Body of pancreas (tissue), 4 donors: Measurements from ENCODE around the gene TFAP2A. TPM values are rescaled to one million over a fixed set of nuclear protein-coding genes. Genes with fewer than 3 reads are reported as not detected.

Experiments
- ATAC-seq: fragments of 150-250 bp; one replicate; pipeline ENCODE4 v1.9.1; 2016
- DNase-seq, 4 donors: peaks; one replicate each; pipeline ENCODE4 v3.0.0-alpha.2; 2019
- H3K27ac ChIP-seq, 4 donors: fragments of 200-600 bp; sonication (generic); 1 replicate in 3 of 4; 2 replicates in 1 of 4; pipeline versions ENCODE4 v1.5.1 to v1.6.1; 2016 to 2019; ENCODE audit warnings: mild to moderate bottlenecking in 1 of 4, mixed read lengths in 1 of 4, moderate library complexity in 1 of 4
- H3K27me3 ChIP-seq, 2 donors: fragments of 200-600 bp; sonication (generic); one replicate each; pipeline ENCODE4 v1.6.0; 2016; ENCODE audit warnings: mild to moderate bottlenecking in 1 of 2
- H3K36me3 ChIP-seq, 2 donors: fragments of 200-600 bp; sonication (generic); replicated peaks in 1 of 2; 2 replicates each; pipeline ENCODE4 v1.5.1; 2016; ENCODE audit warnings: low read depth in 2 of 2; ENCODE audit not compliant: insufficient read depth in 1 of 2
- H3K4me1 ChIP-seq: fragments of 200-600 bp; sonication (generic); one replicate; pipeline ENCODE4 v1.6.0; 2016
- H3K4me3 ChIP-seq, 2 donors: fragments of 200-600 bp; sonication (generic); 1 replicate in 1 of 2; 2 replicates in 1 of 2; pipeline ENCODE4 v1.5.1; 2016 to 2019
- H3K9me3 ChIP-seq, 3 donors: fragments of 200-600 bp; sonication (generic); 1 replicate in 2 of 3; 2 replicates in 1 of 3; pipeline ENCODE4 v1.5.1; 2016
- POLR2A ChIP-seq, 3 donors: fragments of 450-650 bp; IDR thresholded peaks; one replicate each; pipeline ENCODE4 v1.6.1; 2016; ENCODE audit warnings: antibody characterized with exemption in 3 of 3, mild to moderate bottlenecking in 2 of 3
- WGBS, 2 donors: methylation state at CpG; one replicate each; pipeline ENCODE4 v1.1.5; 2017; 5-methylcytosine and 5-hydroxymethylcytosine counted together
- intact Hi-C: fragments of 100-400 bp; cut with DNase I; formaldehyde crosslinking; loops from one replicate; pipeline ENCODE4 v1.15.1; 2023
- total RNA-seq, 2 donors: library from RNA; depleted of rRNA; stranded (reverse); fragments of >200 nt; gene quantifications; one replicate each; pipeline ENCODE4 v1.1.0, GENCODE V29; 2016
- TF ChIP-seq, protein P1 (sequence below), 7 experiments: fragments of 450-650 bp in 4 of 7; fragments of 200-600 bp in 3 of 7; sonication (generic) in 3 of 7; IDR thresholded peaks; one replicate each; pipeline ENCODE4 v1.5.1; 2016 to 2019; ENCODE audit warnings: antibody characterized with exemption in 7 of 7

Gene TFAP2A
- total RNA-seq, 2 donors from 2014 or later, result not detected

- intact Hi-C loops, result no loop called here
Measured at GRCh38 chr6:10401004-10401536, 13.8 kb downstream of the TFAP2A start.

GRCh38 chr6:10400330-10400729 lies 14.5 kb downstream of the TFAP2A start:
- whole genome bisulfite sequencing, 2 donors, result 22 to 25% methylated on average over 8 of the region's 8 CpGs
- DNase-seq (no peak), ATAC-seq (no peak)
- no peak overlapping the region for H3K4me3 ChIP-seq
- no peak for TF ChIP-seq POLR2A (IDR thresholded peaks at IDR 0.05)
- TF ChIP-seq, protein P1, sequence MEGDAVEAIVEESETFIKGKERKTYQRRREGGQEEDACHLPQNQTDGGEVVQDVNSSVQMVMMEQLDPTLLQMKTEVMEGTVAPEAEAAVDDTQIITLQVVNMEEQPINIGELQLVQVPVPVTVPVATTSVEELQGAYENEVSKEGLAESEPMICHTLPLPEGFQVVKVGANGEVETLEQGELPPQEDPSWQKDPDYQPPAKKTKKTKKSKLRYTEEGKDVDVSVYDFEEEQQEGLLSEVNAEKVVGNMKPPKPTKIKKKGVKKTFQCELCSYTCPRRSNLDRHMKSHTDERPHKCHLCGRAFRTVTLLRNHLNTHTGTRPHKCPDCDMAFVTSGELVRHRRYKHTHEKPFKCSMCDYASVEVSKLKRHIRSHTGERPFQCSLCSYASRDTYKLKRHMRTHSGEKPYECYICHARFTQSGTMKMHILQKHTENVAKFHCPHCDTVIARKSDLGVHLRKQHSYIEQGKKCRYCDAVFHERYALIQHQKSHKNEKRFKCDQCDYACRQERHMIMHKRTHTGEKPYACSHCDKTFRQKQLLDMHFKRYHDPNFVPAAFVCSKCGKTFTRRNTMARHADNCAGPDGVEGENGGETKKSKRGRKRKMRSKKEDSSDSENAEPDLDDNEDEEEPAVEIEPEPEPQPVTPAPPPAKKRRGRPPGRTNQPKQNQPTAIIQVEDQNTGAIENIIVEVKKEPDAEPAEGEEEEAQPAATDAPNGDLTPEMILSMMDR (IDR thresholded peaks at IDR 0.05), result no peak
- H3K36me3 ChIP-seq, result no peaks in the 10 kb centered on the region
- intact Hi-C loops, result no loop called here
- H3K9me3 ChIP-seq, result no peaks in the 10 kb centered on the region
- H3K27ac ChIP-seq, result no peak overlapping the region
- H3K27me3 ChIP-seq, result peaks cover 0 to 30% of the 10 kb centered on the region in 2 donors
- peaks cover 13% of the 10 kb centered on the region for H3K4me1 ChIP-seq

More at GRCh38 chr6:10401004-10401536, 13.8 kb downstream of the TFAP2A start:
- Histone ChIP-seq H3K4me1 (peaks cover 13% of the 10 kb centered on the region), H3K27ac (no peak overlapping the region), H3K36me3 (no peaks in the 10 kb centered on the region), H3K9me3 (no peaks in the 10 kb centered on the region), H3K4me3 (no peak overlapping the region), H3K27me3 (peaks cover 0 to 22% of the 10 kb centered on the region in 2 donors)
- DNase-seq (no peak), ATAC-seq (no peak)
- WGBS, 2 donors, result 10 to 13% methylated on average over 9 of the region's 9 CpGs
- TF ChIP-seq, protein P1 (IDR thresholded peaks at IDR 0.05), result no peak
- no peak for TF ChIP-seq POLR2A (IDR thresholded peaks at IDR 0.05)

DNA sequence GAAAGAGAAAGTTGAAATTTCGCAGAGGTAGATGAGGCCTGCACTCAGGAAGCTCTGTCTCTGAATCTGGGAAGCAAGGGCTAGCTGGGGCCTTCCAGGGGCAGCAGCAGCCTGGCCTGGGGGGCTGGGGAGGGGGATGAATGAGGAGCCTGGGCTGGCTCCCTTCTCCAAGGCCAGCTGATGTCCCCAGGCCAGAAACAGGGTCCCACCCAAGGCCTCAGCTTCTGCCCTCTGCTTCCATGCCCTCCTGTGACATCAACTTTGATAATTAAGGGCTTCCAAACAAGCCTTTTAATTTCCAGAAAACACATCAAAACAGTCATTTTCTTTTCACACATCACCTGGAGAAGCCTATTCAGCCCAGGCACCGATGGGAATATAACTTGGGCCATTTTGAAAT lies 15.4 kb downstream of the TFAP2A start:
- no peaks in the 10 kb centered on the region for H3K36me3 ChIP-seq
- 71 to 73% methylated on average over 2 of the region's 2 CpGs for WGBS, 2 donors
- no peak overlapping the region for H3K27ac ChIP-seq
- no peak for ATAC-seq
- H3K9me3 ChIP-seq, result no peaks in the 10 kb centered on the region
- H3K4me1 ChIP-seq, result peaks cover 8% of the 10 kb centered on the region
- peaks cover 0 to 39% of the 10 kb centered on the region in 2 donors for H3K27me3 ChIP-seq
- intact Hi-C loops, result no loop called here
- TF ChIP-seq, protein P1 (IDR thresholded peaks at IDR 0.05), result no peak
- TF ChIP-seq POLR2A (IDR thresholded peaks at IDR 0.05), result no peak
- no peak for DNase-seq
- no peak overlapping the region for H3K4me3 ChIP-seq

DNA sequence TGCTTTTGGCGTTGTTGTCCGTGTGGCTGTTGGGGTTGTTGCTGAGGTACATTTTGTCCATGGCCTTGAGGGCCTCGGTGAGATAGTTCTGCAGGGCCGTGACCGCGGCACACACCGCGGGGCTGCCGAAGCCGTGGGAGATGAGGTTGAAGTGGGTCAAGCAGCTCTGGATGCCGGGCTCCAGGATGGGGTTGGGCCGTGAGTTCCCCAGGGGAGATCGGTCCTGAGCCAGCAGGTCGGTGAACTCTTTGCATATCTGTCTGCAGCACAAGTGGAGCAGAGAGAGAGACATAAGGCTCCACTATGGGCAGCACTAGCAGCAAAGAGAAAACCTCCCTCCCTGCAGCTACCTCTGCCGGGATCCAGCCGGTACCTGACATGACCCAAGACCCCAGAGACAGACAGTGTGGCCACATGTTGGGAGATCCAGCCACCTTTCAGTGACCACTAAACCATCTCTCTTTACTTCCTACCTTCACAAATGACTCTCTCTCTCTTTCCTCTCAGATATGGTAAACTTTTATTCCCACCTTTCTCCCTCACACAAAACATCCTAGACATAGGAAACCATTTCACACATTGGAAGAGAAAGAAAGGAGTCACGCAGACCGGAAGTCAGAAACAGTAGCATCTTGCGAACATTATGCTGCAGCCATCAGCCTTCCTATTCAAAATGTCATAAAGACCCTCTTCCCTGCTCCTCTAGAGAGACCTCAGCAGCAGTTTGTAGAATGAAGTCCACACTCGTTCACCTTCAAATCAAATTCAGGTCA lies 16.2 kb downstream of the TFAP2A start:
- no peaks in the 10 kb centered on the region for H3K36me3 ChIP-seq
- H3K27me3 ChIP-seq, result peaks cover 0 to 41% of the 10 kb centered on the region in 2 donors
- no peak for ATAC-seq
- WGBS, 2 donors, result 26 to 57% methylated on average over 10 to 20 of the region's 20 CpGs
- no peaks in the 10 kb centered on the region for H3K9me3 ChIP-seq
- H3K4me3 ChIP-seq, result no peak overlapping the region
- no peak overlapping the region for H3K27ac ChIP-seq
- intact Hi-C loops, result no loop called here
- no peak for DNase-seq
- TF ChIP-seq, protein P1 (IDR thresholded peaks at IDR 0.05), result no peak
- no peak for TF ChIP-seq POLR2A (IDR thresholded peaks at IDR 0.05)
- peaks cover 4% of the 10 kb centered on the region for H3K4me1 ChIP-seq
